Spleen (tissue), 11 donors: ENCODE measurements around the gene PCDHGA2. TPM values are rescaled to one million over a fixed set of nuclear protein-coding genes. Genes with fewer than 3 reads are reported as not detected.

ENCODE experiments used
- DNase-seq: peaks from one replicate; pipeline ENCODE4 v3.0.0-alpha.2; 2020
- H3K27ac ChIP-seq, 8 donors: fragments of 200-600 bp; sonication (generic) in 7 of 8; 1 replicate in 4 of 8; 2 replicates in 4 of 8; pipeline versions ENCODE4 v1.5.0 to v1.8.0; 2016 to 2021; ENCODE audit warnings: inconsistent platforms in 4 of 8, mild to moderate bottlenecking in 4 of 8, moderate library complexity in 1 of 8
- H3K27me3 ChIP-seq, 7 donors: fragments of 200-600 bp; sonication (generic) in 6 of 7; replicated peaks in 1 of 7; 1 replicate in 4 of 7; 2 replicates in 3 of 7; pipeline versions ENCODE4 v1.5.0 to v1.8.0; 2016 to 2021; ENCODE audit warnings: inconsistent platforms in 3 of 7, mild to moderate bottlenecking in 1 of 7
- H3K36me3 ChIP-seq, 6 donors: fragments of 200-600 bp; sonication (generic) in 5 of 6; 1 replicate in 4 of 6; 2 replicates in 2 of 6; pipeline versions ENCODE4 v1.5.0 to v1.8.0; 2016 to 2021; ENCODE audit warnings: inconsistent platforms in 2 of 6
- H3K4me1 ChIP-seq, 6 donors: fragments of 200-600 bp; sonication (generic) in 5 of 6; 1 replicate in 3 of 6; 2 replicates in 3 of 6; pipeline versions ENCODE4 v1.5.0 to v1.8.0; 2016 to 2021; ENCODE audit warnings: inconsistent platforms in 3 of 6
- H3K4me3 ChIP-seq, 8 donors: fragments of 200-600 bp; sonication (generic) in 7 of 8; 1 replicate in 4 of 8; 2 replicates in 4 of 8; pipeline versions ENCODE4 v1.5.0 to v1.8.0; 2016 to 2021; ENCODE audit warnings: inconsistent platforms in 4 of 8, mild to moderate bottlenecking in 4 of 8, moderate library complexity in 2 of 8
- H3K9me3 ChIP-seq, 8 donors: fragments of 200-600 bp; sonication (generic) in 7 of 8; 1 replicate in 4 of 8; 2 replicates in 4 of 8; pipeline versions ENCODE4 v1.5.0 to v1.8.0; 2016 to 2021; ENCODE audit warnings: inconsistent platforms in 4 of 8
- POLR2A ChIP-seq, 3 donors: fragments of 450-650 bp; IDR thresholded peaks; one replicate each; pipeline ENCODE4 v1.5.1; 2017; ENCODE audit warnings: antibody characterized with exemption in 3 of 3, mild to moderate bottlenecking in 1 of 3
- POLR2AphosphoS5 ChIP-seq, 3 donors: sonication (generic); formaldehyde crosslinking; IDR thresholded peaks; one replicate each; pipeline ENCODE4 v1.5.1; 2017; ENCODE audit warnings: antibody characterized with exemption in 3 of 3
- WGBS, 5 donors: extraction: QIAGEN DNeasy Blood & Tissue Kit in 3 of 5; methylation state at CpG; one replicate each; pipeline versions ENCODE4 v1.1.5 to v1.1.7; 2013 to 2018; 5-methylcytosine and 5-hydroxymethylcytosine counted together
- intact Hi-C: fragments of 100-400 bp; cut with DNase I; formaldehyde crosslinking; loops from one replicate; pipeline ENCODE4 v1.15.0; 2023; ENCODE audit warnings: low total_unique reads
- polyA plus RNA-seq, 3 donors: library from polyadenylated mRNA; stranded (reverse); fragments of 200-250 nt; gene quantifications; one replicate each; pipeline ENCODE4 v1.2.1, GENCODE V29; 2013
- total RNA-seq, 7 donors: library from RNA; depleted of rRNA in 3 of 7; stranded (reverse); fragments of >200 nt in 3 of 7; fragmentation: NEBNext Ultra II Directional in 4 of 7; extraction: Animal tissue kit (Norgen Biotek cat#: 25700) in 4 of 7; gene quantifications; one replicate each; pipeline versions ENCODE4 v1.1.0 to v1.2.1, GENCODE V29; 2016 to 2021
- TF ChIP-seq, protein P1 (sequence below), 11 experiments: fragments of 200-600 bp in 7 of 11; fragments of 450-650 bp in 4 of 11; sonication (generic) in 4 of 11; IDR thresholded peaks in 8 of 11; conservative IDR thresholded peaks in 3 of 11; 1 replicate in 7 of 11; 2 replicates in 4 of 11; pipeline versions ENCODE4 v1.4.0 to v1.8.0; 2016 to 2021; ENCODE audit warnings: antibody characterized with exemption in 11 of 11, inconsistent platforms in 4 of 11, mild to moderate bottlenecking in 1 of 11
- donor health status: healthy with polysubstance abuse.
- donor health status: DM: no; HTN: no; CAD: no; lungs with moderate emphysema.
- donor health status: DM: no; HTN: no; CAD: no.
- donor health status: Bipolar disorder and iron deficiency.
- donor health status: healthy.
- donor health status: DM: no; HTN: no; CAD: no.
- donor health status: DM: yes; HTN: yes; CAD: no.

The PCDHGA2 gene
- total and polyA plus RNA-seq, 10 donors: 0.04 to 3.9 (median 1.4) TPM

DNA sequence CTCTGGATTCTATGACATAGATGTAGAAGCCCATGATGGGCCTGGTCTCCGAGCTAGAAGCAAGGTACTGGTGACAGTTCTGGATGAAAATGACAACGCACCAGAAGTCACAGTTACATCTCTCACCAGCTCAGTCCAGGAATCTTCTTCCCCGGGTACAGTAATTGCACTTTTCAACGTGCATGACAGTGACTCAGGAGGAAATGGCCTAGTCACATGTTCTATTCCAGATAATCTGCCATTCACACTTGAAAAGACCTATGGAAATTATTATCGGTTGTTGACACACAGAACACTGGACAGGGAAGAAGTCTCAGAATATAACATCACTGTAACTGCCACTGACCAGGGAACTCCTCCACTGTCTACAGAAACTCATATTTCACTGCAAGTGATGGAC is 17.6 kb downstream of the PCDHGA2 start:
- intact Hi-C loops: no loop called here
- Histone ChIP-seq H3K27me3 (peaks cover 0 to 92% (median 10%) of the 10 kb centered on the region in 7 donors), H3K36me3 (no peaks in the 10 kb centered on the region), H3K9me3 (peaks cover 0 to 100% (median 85%) of the 10 kb centered on the region in 8 donors), H3K4me1 (no peaks in the 10 kb centered on the region), H3K27ac (no peak overlapping the region), H3K4me3 (no peak overlapping the region)
- DNase-seq: no peak
- 65 to 74% (median 69%) methylated on average over 5 of the region's 5 CpGs for WGBS, 5 donors
- TF ChIP-seq, protein P1, sequence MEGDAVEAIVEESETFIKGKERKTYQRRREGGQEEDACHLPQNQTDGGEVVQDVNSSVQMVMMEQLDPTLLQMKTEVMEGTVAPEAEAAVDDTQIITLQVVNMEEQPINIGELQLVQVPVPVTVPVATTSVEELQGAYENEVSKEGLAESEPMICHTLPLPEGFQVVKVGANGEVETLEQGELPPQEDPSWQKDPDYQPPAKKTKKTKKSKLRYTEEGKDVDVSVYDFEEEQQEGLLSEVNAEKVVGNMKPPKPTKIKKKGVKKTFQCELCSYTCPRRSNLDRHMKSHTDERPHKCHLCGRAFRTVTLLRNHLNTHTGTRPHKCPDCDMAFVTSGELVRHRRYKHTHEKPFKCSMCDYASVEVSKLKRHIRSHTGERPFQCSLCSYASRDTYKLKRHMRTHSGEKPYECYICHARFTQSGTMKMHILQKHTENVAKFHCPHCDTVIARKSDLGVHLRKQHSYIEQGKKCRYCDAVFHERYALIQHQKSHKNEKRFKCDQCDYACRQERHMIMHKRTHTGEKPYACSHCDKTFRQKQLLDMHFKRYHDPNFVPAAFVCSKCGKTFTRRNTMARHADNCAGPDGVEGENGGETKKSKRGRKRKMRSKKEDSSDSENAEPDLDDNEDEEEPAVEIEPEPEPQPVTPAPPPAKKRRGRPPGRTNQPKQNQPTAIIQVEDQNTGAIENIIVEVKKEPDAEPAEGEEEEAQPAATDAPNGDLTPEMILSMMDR (IDR thresholded peaks at IDR 0.05 in 8 of 11, conservative IDR thresholded peaks at IDR 0.05 in 3 of 11): no peak
- TF ChIP-seq POLR2A (IDR thresholded peaks at IDR 0.05): no peak
- no peak for TF ChIP-seq POLR2AphosphoS5 (IDR thresholded peaks at IDR 0.05)

DNA sequence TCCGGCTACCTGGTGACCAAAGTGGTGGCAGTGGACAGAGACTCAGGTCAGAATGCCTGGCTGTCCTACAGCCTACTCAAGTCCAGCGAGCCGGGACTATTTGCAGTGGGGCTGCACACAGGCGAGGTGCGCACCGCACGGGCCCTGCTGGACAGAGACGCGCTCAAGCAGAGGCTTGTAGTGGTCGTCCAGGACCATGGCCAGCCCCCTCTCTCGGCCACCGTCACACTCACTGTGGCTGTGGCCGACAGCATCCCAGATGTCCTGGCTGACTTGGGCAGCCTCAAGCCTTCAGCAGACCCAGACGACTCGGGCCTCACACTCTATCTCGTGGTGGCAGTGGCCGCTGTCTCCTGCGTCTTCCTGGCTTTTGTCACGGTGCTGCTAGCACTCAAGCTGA is 18.4 kb downstream of the PCDHGA2 start:
- Histone ChIP-seq H3K4me1 (no peaks in the 10 kb centered on the region), H3K27ac (no peak overlapping the region), H3K27me3 (peaks cover 0 to 92% (median 5%) of the 10 kb centered on the region in 7 donors), H3K9me3 (peaks cover 0 to 100% (median 85%) of the 10 kb centered on the region in 8 donors), H3K36me3 (no peaks in the 10 kb centered on the region), H3K4me3 (no peak overlapping the region)
- intact Hi-C loops: no loop called here
- TF ChIP-seq, protein P1 (IDR thresholded peaks at IDR 0.05 in 8 of 11, conservative IDR thresholded peaks at IDR 0.05 in 3 of 11): no peak
- TF ChIP-seq POLR2A (IDR thresholded peaks at IDR 0.05) (no peak), POLR2AphosphoS5 (IDR thresholded peaks at IDR 0.05) (no peak)
- 43 to 57% (median 45%) methylated on average over 16 to 19 of the region's 19 CpGs for WGBS, 5 donors
- no peak for DNase-seq

DNA sequence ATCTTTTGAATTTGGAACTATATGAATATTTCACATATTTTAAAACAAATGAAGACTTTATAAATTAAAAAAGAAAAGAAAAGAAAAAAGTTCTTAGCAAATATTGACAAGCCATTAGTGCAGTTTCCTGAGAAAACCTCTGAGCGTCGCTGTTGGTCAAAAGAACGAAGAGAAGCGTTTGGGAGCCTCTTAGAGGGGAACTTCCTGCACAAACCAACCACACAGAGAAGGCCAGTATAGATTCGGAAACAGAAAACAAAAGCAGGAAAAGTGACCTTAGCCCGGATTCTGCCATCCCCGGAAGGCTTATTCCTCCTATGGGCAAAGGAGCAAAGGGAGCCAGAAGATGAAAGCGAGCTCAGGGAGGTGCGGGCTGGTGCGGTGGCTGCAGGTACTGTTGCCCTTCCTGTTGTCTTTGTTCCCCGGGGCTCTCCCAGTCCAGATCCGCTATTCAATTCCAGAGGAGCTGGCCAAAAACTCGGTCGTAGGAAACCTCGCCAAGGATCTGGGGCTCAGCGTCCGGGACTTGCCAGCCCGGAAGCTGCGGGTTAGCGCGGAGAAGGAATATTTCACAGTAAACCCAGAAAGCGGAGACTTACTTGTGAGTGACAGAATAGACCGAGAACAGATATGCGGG is 21.3 kb downstream of the PCDHGA2 start, which contains the start of gene PCDHGB2:
TSS of gene PCDHGB2 (plus strand) at position 205 of the 637 bp plus-strand sequence. CDS start at position 347, 142 bp downstream.
- peaks cover 0 to 100% (median 97%) of the 10 kb centered on the region in 8 donors for H3K9me3 ChIP-seq
- DNase-seq: no peak
- intact Hi-C loops: no loop called here

DNA sequence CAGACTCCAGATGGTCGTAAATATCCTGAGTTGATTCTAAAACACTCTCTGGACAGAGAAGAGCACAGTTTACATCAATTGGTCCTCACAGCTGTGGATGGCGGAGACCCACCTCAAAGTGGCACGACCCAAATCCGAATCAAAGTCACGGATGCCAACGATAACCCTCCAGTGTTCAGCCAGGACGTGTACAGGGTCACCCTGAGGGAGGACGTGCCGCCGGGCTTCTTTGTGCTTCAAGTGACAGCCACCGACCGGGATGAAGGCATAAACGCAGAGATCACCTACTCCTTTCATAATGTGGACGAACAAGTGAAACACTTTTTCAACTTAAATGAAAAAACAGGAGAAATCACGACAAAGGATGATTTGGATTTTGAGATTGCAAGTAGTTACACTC is 22.1 kb downstream of the PCDHGA2 start:
- peaks cover 0 to 100% (median 97%) of the 10 kb centered on the region in 8 donors for H3K9me3 ChIP-seq
- peaks cover 0 to 7% (median 0%) of the 10 kb centered on the region in 6 donors for H3K36me3 ChIP-seq
- H3K4me3 ChIP-seq: peak overlapping the region in 1 of 8 donors; percentile 60
- TF ChIP-seq, protein P1 (IDR thresholded peaks at IDR 0.05 in 8 of 11, conservative IDR thresholded peaks at IDR 0.05 in 3 of 11): no peak
- no peak for TF ChIP-seq POLR2AphosphoS5 (IDR thresholded peaks at IDR 0.05)
- no peak for TF ChIP-seq POLR2A (IDR thresholded peaks at IDR 0.05)
- peaks cover 0 to 94% (median 17%) of the 10 kb centered on the region in 7 donors for H3K27me3 ChIP-seq
- no peak overlapping the region for H3K27ac ChIP-seq
- no peaks in the 10 kb centered on the region for H3K4me1 ChIP-seq
- no peak for DNase-seq
- intact Hi-C loops: no loop called here
- 35 to 55% (median 47%) methylated on average over 15 of the region's 15 CpGs for whole genome bisulfite sequencing, 5 donors

More for the DNA sequence above, 21.3 kb downstream of the PCDHGA2 start, which contains the start of gene PCDHGB2:
- Histone ChIP-seq H3K36me3 (peaks cover 0 to 7% (median 0%) of the 10 kb centered on the region in 6 donors), H3K27me3 (peaks cover 0 to 94% (median 16%) of the 10 kb centered on the region in 7 donors), H3K4me1 (no peaks in the 10 kb centered on the region), H3K4me3 (peak within 1 kb of the TSS in 5 of 8 donors; percentile 2 to 60 (median 24)), H3K27ac (no peak within 1 kb of the TSS)
- 15 to 23% (median 18%) methylated on average over 23 to 24 of the region's 24 CpGs for WGBS, 5 donors
- no peak for TF ChIP-seq POLR2A (IDR thresholded peaks at IDR 0.05)
- TF ChIP-seq, protein P1 (IDR thresholded peaks at IDR 0.05 in 8 of 11, conservative IDR thresholded peaks at IDR 0.05 in 3 of 11): peak in 5 of 11 experiments; percentile 22 to 38 (median 27)
